Heart right ventricle (tissue), 16 donors: ENCODE data around the gene EMC9. TPM values are rescaled to one million over a fixed set of nuclear protein-coding genes. Genes with fewer than 3 reads are reported as not detected.
A peak's percentile ranks its signal among the peaks of the same experiment; 100 is the strongest.

Source experiments
- ATAC-seq, 8 donors: fragments of 200-7000 bp; cut with Tn5 transposase; one replicate each; pipeline ENCODE4 v1.9.1; 2020; ENCODE audit warnings: mild to moderate bottlenecking in 8 of 8, moderate library complexity in 8 of 8, moderate number of reproducible peaks in 1 of 8
- DNase-seq, 2 donors: peaks; one replicate each; pipeline ENCODE4 v3.0.0-alpha.2; 2020
- H3K27ac ChIP-seq, 10 donors: fragments of 200-600 bp; sonication (generic) in 2 of 10; one replicate each; pipeline versions ENCODE4 v1.5.0 to v1.8.0; 2020 to 2022; ENCODE audit warnings: mild to moderate bottlenecking in 3 of 10
- H3K27me3 ChIP-seq, 7 donors: fragments of 200-600 bp; one replicate each; pipeline ENCODE4 v1.8.0; 2021 to 2022; ENCODE audit warnings: mild to moderate bottlenecking in 2 of 7
- H3K36me3 ChIP-seq, 9 donors: fragments of 200-600 bp; sonication (generic) in 1 of 9; one replicate each; pipeline versions ENCODE4 v1.5.0 to v1.8.0; 2020 to 2022; ENCODE audit warnings: mild to moderate bottlenecking in 2 of 9
- H3K4me1 ChIP-seq, 9 donors: fragments of 200-600 bp; sonication (generic) in 1 of 9; one replicate each; pipeline versions ENCODE4 v1.5.0 to v1.8.0; 2020 to 2022; ENCODE audit warnings: mild to moderate bottlenecking in 4 of 9
- H3K4me3 ChIP-seq, 10 donors: fragments of 200-600 bp; sonication (generic) in 2 of 10; one replicate each; pipeline versions ENCODE4 v1.5.0 to v1.8.0; 2020 to 2022; ENCODE audit warnings: mild to moderate bottlenecking in 7 of 10, moderate library complexity in 2 of 10
- H3K9me3 ChIP-seq, 11 donors: fragments of 200-600 bp in 10 of 11; sonication (generic) in 2 of 11; one replicate each; pipeline versions ENCODE4 v1.5.0 to v1.8.0; 2013 to 2022; ENCODE audit warnings: mild to moderate bottlenecking in 2 of 11, control low read depth in 1 of 11, moderate library complexity in 1 of 11
- CTCF ChIP-seq, 9 donors: fragments of 200-600 bp; sonication (generic) in 2 of 9; IDR thresholded peaks; one replicate each; pipeline versions ENCODE4 v1.5.0 to v1.8.0; 2021 to 2022; ENCODE audit warnings: antibody characterized with exemption in 9 of 9, mild to moderate bottlenecking in 5 of 9, moderate library complexity in 1 of 9
- WGBS, 2 donors: extraction: QIAGEN DNeasy Blood & Tissue Kit; methylation state at CpG; one replicate each; pipeline ENCODE4 v1.1.7; 2013; ENCODE audit warnings: inconsistent platforms in 1 of 2; 5-methylcytosine and 5-hydroxymethylcytosine counted together
- intact Hi-C, 10 donors: fragments of 100-400 bp; cut with DNase I; formaldehyde crosslinking; loops; one replicate each; pipeline versions ENCODE4 v1.11.1 to v1.14.2; 2022
- polyA plus RNA-seq, 2 donors: library from polyadenylated mRNA; stranded (reverse); fragments of 200-250 nt; gene quantifications; one replicate each; pipeline ENCODE4 v1.2.3, GENCODE V29; 2013
- total RNA-seq, 10 donors: library from RNA; stranded (reverse); fragmentation: NEBNext Ultra II Directional in 3 of 10; extraction: Animal tissue kit (Norgen Biotek cat#: 25700) in 3 of 10; gene quantifications; one replicate each; pipeline versions ENCODE4 v1.2.1 to v1.2.4, GENCODE V29; 2021 to 2023
- donor health status: Arrhythmogenic right ventricular cardiomyopathy.
- donor health status: ischemic (EF 13 %, LVEDD 7.1; RV severe dilation, severe dysfunction).
- donor health status: healthy with polysubstance abuse.
- donor health status: DM: no; HTN: yes; CAD: no.
- donor health status: DM: no; HTN: no; CAD: no.
- donor health status: ischemic (EF 25% LVEDD 6.9; RV normal size, moderate dysfunction).
- donor health status: ischemic (EF 25% LVEDD 5.7; RV mildly dilated, moderate dysfunction).
- donor health status: healthy.
- donor health status: DM: yes; HTN: yes; CAD: no.
- donor health status: Ischemic cardiomyopathy.
- donor health status: ischemic (EF 35%, LVEDD 5.7; RV mildly dilated, moderate dysfunction).
- donor health status: nonischemic (EF 11% LVEDD 7.7; RV severe dilation, severe dysfunction).
- donor health status: DM: yes; HTN: yes; CAD: no.
- donor health status: PGD.
- donor health status: ischemic (EF 29% LVEDD 5.4; RV normal size, mild dysfunction).
- donor health status: nonischemic (EF 23%, LVEDD 6.1; RV moderate dilation, normal function).

The EMC9 gene
- total and polyA plus RNA-seq, 12 donors = 10.2 to 44.3 (median 14.4) TPM

GRCh38 chr14:24172871-24173281 is 31.5 kb upstream of the EMC9 start:
- Histone ChIP-seq H3K27me3 (no peaks in the 10 kb centered on the region), H3K36me3 (peaks cover 0 to 87% (median 10%) of the 10 kb centered on the region in 9 donors)

GRCh38 chr14:24172261-24172860 is 31.0 kb upstream of the EMC9 start:
- no peaks in the 10 kb centered on the region for H3K9me3 ChIP-seq
- no peak for ATAC-seq
- H3K4me3 ChIP-seq = peak overlapping the region in 7 of 10 donors; percentile 24 to 52 (median 40)
- TF ChIP-seq CTCF (IDR thresholded peaks at IDR 0.05) = no peak
- intact Hi-C loops = no loop called here
- peaks cover 0 to 20% (median 11%) of the 10 kb centered on the region in 9 donors for H3K4me1 ChIP-seq
- H3K27ac ChIP-seq = peak overlapping the region in 1 of 10 donors; percentile 36
- no peak for DNase-seq
- H3K36me3 ChIP-seq = peaks cover 0 to 87% (median 14%) of the 10 kb centered on the region in 9 donors
- no peaks in the 10 kb centered on the region for H3K27me3 ChIP-seq
- 31 to 44% methylated on average over 30 of the region's 30 CpGs for WGBS, 2 donors

More at GRCh38 chr14:24172871-24173281, 31.5 kb upstream of the EMC9 start:
- H3K9me3 ChIP-seq = no peaks in the 10 kb centered on the region
- 63 to 74% methylated on average over 20 of the region's 20 CpGs for WGBS, 2 donors
- peaks cover 0 to 20% (median 11%) of the 10 kb centered on the region in 9 donors for H3K4me1 ChIP-seq
- intact Hi-C loops = no loop called here
- no peak overlapping the region for H3K27ac ChIP-seq
- H3K4me3 ChIP-seq = peak overlapping the region in 1 of 10 donors; percentile 52
- TF ChIP-seq CTCF (IDR thresholded peaks at IDR 0.05) = no peak
- ATAC-seq = peak in 1 of 8 donors; percentile 14
- DNase-seq = no peak

- Histone ChIP-seq H3K9me3 (no peaks in the 10 kb centered on the region), H3K4me3 (peak within 1 kb of the TSS in 9 of 10 donors; percentile 1 to 52 (median 39)), H3K27me3 (no peaks in the 10 kb centered on the region), H3K36me3 (peaks cover 0 to 87% (median 11%) of the 10 kb centered on the region in 9 donors), H3K27ac (peak within 1 kb of the TSS in 1 of 10 donors; percentile 36), H3K4me1 (peaks cover 0 to 26% (median 11%) of the 10 kb centered on the region in 9 donors)
- 14 to 26% methylated on average over 63 of the region's 63 CpGs for WGBS, 2 donors
- DNase-seq (peak; percentile 65 to 74), ATAC-seq (peak; percentile 45 to 81 (median 70))
- intact Hi-C loops = no loop called here
- no peak for TF ChIP-seq CTCF (IDR thresholded peaks at IDR 0.05)
Observed at GRCh38 chr14:24171422-24172260, 30.2 kb upstream of the EMC9 start, which contains the start of gene REC8. REC8 (plus strand) TSS chr14:24172080; CDS start chr14:24172553, 473 bp downstream.

GRCh38 chr14:24167469-24168114 is 26.2 kb upstream of the EMC9 start:
- 86 to 88% methylated on average over 3 of the region's 3 CpGs for WGBS, 2 donors
- Histone ChIP-seq H3K27ac (peak overlapping the region in 1 of 10 donors; percentile 67), H3K9me3 (no peaks in the 10 kb centered on the region), H3K36me3 (peaks cover 10 to 88% (median 48%) of the 10 kb centered on the region in 9 donors), H3K4me3 (no peak overlapping the region), H3K4me1 (peaks cover 4 to 63% (median 24%) of the 10 kb centered on the region in 9 donors), H3K27me3 (no peaks in the 10 kb centered on the region)
- ATAC-seq (no peak), DNase-seq (no peak)
- intact Hi-C loops = no loop called here
- no peak for TF ChIP-seq CTCF (IDR thresholded peaks at IDR 0.05)
